Testis (tissue), 5 donors: ENCODE data around the gene JAKMIP3. TPM values are rescaled to one million over a fixed set of nuclear protein-coding genes. Genes with fewer than 3 reads are reported as not detected.

Experiments
- DNase-seq: peaks from one replicate; pipeline ENCODE4 v3.0.0-alpha.2; 2019
- H3K27ac ChIP-seq, 2 donors: fragments of 200-600 bp; sonication (generic); one replicate each; pipeline ENCODE4 v1.5.1; 2019
- H3K27me3 ChIP-seq: fragments of 200-600 bp; sonication (generic); one replicate; pipeline ENCODE4 v1.5.1; 2019
- H3K36me3 ChIP-seq: fragments of 200-600 bp; sonication (generic); one replicate; pipeline ENCODE4 v1.5.1; 2017; ENCODE audit warnings: low read depth; ENCODE audit errors: missing control alignments
- H3K4me1 ChIP-seq: fragments of 200-600 bp; sonication (generic); one replicate; pipeline ENCODE4 v1.5.1; 2019
- H3K4me3 ChIP-seq, 2 donors: fragments of 200-600 bp; sonication (generic); one replicate each; pipeline ENCODE4 v1.5.1; 2017 to 2019
- H3K9me3 ChIP-seq: fragments of 200-600 bp; sonication (generic); one replicate; pipeline ENCODE4 v1.5.1; 2017
- CTCF ChIP-seq, 3 experiments: fragments of 450-650 bp in 2 of 3; fragments of 200-600 bp in 1 of 3; sonication (generic) in 1 of 3; IDR thresholded peaks; one replicate each; pipeline ENCODE4 v1.5.1; 2016 to 2019; ENCODE audit warnings: antibody characterized with exemption in 3 of 3, mild to moderate bottlenecking in 2 of 3, moderate library complexity in 1 of 3
- POLR2A ChIP-seq: fragments of 450-650 bp; IDR thresholded peaks from one replicate; pipeline ENCODE4 v1.6.1; 2017; ENCODE audit warnings: antibody characterized with exemption, mild to moderate bottlenecking, moderate library complexity
- WGBS, 2 donors: methylation state at CpG; one replicate each; pipeline ENCODE4 v1.1.5; 2018; 5-methylcytosine and 5-hydroxymethylcytosine counted together
- intact Hi-C: fragments of 100-400 bp; cut with DNase I; formaldehyde crosslinking; loops from one replicate; pipeline ENCODE4 v1.15.1; 2023; ENCODE audit warnings: low total_unique reads
- long read RNA-seq, 2 donors: transcript quantifications; one replicate each; lab custom pipeline, GENCODE V29; 2026
- polyA plus RNA-seq: library from polyadenylated mRNA; stranded (reverse); fragments of 350-450 nt; fragmentation: Illumina TruSeq; extraction: RNeasy Lipid Tissue Mini Kit (QIAGEN cat#74804); gene quantifications from one replicate; pipeline ENCODE4 v1.2.3, GENCODE V29; 2014; ENCODE audit warnings: low read depth, low replicate concordance; ENCODE audit not compliant: insufficient read depth
- total RNA-seq, 2 donors: library from RNA; depleted of rRNA; stranded (reverse); fragments of >200 nt; gene quantifications; one replicate each; pipeline ENCODE4 v1.2.3, GENCODE V29; 2016

JAKMIP3 gene
- total RNA-seq (1 to 10 TPM; 3.3 to 4.6 TPM), polyA plus RNA-seq (1.3 TPM)
- long read RNA-seq, donor 1, result 0 reads
- long read RNA-seq, donor 2, result 0 reads

DNA sequence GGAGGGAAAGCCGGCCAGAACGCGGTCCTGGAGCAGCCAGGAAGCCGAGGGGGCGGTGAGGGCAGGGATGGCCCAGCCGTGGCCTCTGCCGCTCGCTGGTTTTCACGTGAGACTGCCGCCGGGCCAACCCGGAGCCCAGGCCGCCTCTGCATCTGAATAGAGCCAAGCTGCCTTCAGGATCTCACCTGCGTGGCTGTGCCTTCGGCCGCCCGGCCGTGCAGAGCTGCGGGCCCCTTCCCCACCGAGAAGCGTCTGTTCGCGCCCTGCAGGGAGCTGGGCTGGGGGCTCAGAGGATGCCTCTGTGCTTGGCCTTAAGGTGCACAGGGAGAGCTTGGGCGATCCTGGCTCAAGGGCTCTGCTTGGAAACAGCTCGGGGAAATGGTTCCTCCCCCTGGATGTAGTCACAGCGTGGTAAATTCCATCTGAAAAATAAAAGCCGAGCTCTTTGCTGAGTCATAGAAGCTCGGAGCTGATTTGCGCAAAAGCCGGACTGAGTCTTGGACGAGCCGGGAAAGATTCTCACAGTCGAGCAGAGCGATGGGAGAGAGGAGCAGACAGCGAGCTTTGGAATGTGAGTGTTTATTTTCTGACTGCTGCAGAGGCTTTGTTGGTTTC lies at the start of gene JAKMIP3:
TSS of gene JAKMIP3 (plus strand) at position 456 of the 615 bp plus-strand sequence. CDS start 38,863 bp downstream, outside the sequence.
- H3K9me3 ChIP-seq, result no peaks in the 10 kb centered on the region
- TF ChIP-seq CTCF (IDR thresholded peaks at IDR 0.05) (no peak), POLR2A (no peak)
- peak within 1 kb of the TSS; percentile 77 to 83 for H3K27ac ChIP-seq
- H3K36me3 ChIP-seq, result no peaks in the 10 kb centered on the region
- peak within 1 kb of the TSS; percentile 40 to 61 for H3K4me3 ChIP-seq
- WGBS, 2 donors, result 2% methylated on average over 17 to 26 of the region's 35 CpGs
- intact Hi-C loops, result no loop called here
- DNase-seq, result peak; percentile 76
- H3K4me1 ChIP-seq, result peaks cover 8% of the 10 kb centered on the region
- no peaks in the 10 kb centered on the region for H3K27me3 ChIP-seq

GRCh38 chr10:132016514-132016913 lies 49.2 kb upstream of the JAKMIP3 start:
- intact Hi-C loops, result no loop called here
- H3K4me1 ChIP-seq, result no peaks in the 10 kb centered on the region
- no peak for DNase-seq
- no peak overlapping the region for H3K4me3 ChIP-seq
- H3K36me3 ChIP-seq, result no peaks in the 10 kb centered on the region
- TF ChIP-seq CTCF (IDR thresholded peaks at IDR 0.05) (no peak), POLR2A (no peak)
- H3K9me3 ChIP-seq, result no peaks in the 10 kb centered on the region
- no peaks in the 10 kb centered on the region for H3K27me3 ChIP-seq
- WGBS, 2 donors, result 86 to 93% methylated on average over 6 of the region's 6 CpGs
- H3K27ac ChIP-seq, result no peak overlapping the region

DNA sequence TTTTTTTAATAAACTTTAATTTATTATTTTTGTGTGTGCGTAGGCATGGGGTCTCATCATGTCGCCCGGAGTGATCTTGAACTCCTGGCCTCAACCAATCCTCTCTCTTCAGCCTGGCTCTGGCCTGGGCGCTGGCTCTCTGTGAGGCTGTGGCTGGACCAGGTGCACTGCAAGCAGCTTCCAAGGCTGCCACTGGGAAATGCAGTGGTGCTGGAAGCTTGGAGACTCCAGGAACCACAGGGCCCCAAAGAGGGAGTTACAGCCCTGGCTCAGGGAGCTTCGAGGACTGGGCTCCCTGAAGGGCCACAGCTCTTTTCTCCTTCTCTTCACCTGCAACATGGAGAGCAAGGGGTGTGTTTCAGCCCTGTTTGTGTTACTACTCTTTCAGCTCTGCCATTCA lies 47.3 kb upstream of the JAKMIP3 start:
- WGBS, 2 donors, result 70 to 96% methylated on average over 5 of the region's 5 CpGs
- no peak overlapping the region for H3K4me3 ChIP-seq
- TF ChIP-seq CTCF (IDR thresholded peaks at IDR 0.05) (no peak), POLR2A (no peak)
- H3K9me3 ChIP-seq, result no peaks in the 10 kb centered on the region
- no peaks in the 10 kb centered on the region for H3K36me3 ChIP-seq
- no peak overlapping the region for H3K27ac ChIP-seq
- intact Hi-C loops, result no loop called here
- H3K27me3 ChIP-seq, result no peaks in the 10 kb centered on the region
- DNase-seq, result no peak
- H3K4me1 ChIP-seq, result no peaks in the 10 kb centered on the region

DNA sequence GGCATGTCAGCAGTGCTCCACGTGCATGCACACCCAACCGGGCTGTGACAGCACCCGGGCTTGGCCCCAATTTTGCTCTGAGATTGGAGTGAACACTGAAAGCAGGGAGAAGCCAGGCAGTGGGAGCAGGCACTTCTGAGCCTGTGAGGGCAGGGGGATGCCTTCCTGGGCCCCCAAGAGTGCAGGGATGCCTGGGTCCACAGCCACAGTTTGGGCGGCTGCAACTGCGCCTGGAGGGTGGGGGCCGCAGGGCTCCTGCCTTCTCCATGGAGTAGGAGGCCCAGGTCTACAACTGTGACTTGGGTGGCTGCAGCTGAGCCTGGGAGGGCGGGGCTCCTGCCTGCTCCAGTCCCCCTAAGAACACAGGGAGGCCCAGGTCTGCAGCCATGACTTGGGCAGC lies 46.4 kb upstream of the JAKMIP3 start:
- Histone ChIP-seq H3K4me3 (no peak overlapping the region), H3K36me3 (no peaks in the 10 kb centered on the region), H3K27ac (no peak overlapping the region), H3K27me3 (no peaks in the 10 kb centered on the region), H3K4me1 (no peaks in the 10 kb centered on the region), H3K9me3 (no peaks in the 10 kb centered on the region)
- DNase-seq, result no peak
- WGBS, 2 donors, result 93 to 100% methylated on average over 3 to 7 of the region's 7 CpGs
- intact Hi-C loops, result no loop called here
- TF ChIP-seq POLR2A (no peak), CTCF (IDR thresholded peaks at IDR 0.05) (no peak)

DNA sequence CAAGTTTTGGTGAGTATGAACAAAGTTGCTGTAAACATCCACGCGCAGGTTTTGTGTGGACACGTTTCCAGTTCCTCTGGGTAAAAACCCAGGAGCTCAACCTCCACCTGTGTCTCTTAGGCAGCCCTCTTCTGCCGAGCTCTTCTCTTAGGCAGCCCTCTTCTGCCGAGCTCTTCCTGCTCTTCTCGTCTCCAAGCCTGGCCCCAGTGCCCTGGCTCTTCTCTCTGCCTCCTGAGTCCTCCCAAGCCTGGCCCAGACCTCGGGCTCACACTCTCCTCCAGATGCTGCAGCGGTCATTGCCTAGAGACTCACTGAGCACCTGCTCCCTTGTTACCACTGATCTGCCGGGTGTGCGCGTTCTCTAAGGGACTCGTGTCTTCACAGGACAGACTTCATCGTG lies 45.3 kb upstream of the JAKMIP3 start:
- intact Hi-C loops, result loop anchor here (5.0 kb wide), 1 partner anchor 133 kb away; no protein-coding TSS in a partner anchor
- DNase-seq, result no peak
- H3K27me3 ChIP-seq, result no peaks in the 10 kb centered on the region
- H3K27ac ChIP-seq, result no peak overlapping the region
- 85 to 89% methylated on average over 13 of the region's 13 CpGs for WGBS, 2 donors
- H3K36me3 ChIP-seq, result no peaks in the 10 kb centered on the region
- no peak for TF ChIP-seq CTCF (IDR thresholded peaks at IDR 0.05)
- no peaks in the 10 kb centered on the region for H3K4me1 ChIP-seq
- no peak overlapping the region for H3K4me3 ChIP-seq
- H3K9me3 ChIP-seq, result no peaks in the 10 kb centered on the region
